Astrocyte of the spinal cord (primary cell): ENCODE results near the gene LGALS4.

Experiments
- DNase-seq: peaks from one replicate; pipeline ENCODE4 v3.0.0; 2011; ENCODE audit warnings: low read depth, low spot score
- H3K4me3 ChIP-seq: 2 replicates; pipeline ENCODE4 v1.5.1; 2011; ENCODE audit warnings: low read depth, mild to moderate bottlenecking, low read length, moderate library complexity
- in situ Hi-C: cut with HindIII; loops from 2 replicates; pipeline ENCODE4 v1.10.0; 2017; ENCODE audit warnings: low sequenced_read_pairs
- TF ChIP-seq, protein P1 (sequence below): IDR thresholded peaks from 2 replicates; pipeline ENCODE4 v1.5.1; 2012; ENCODE audit warnings: low read depth, mild to moderate bottlenecking, low read length, inconsistent platforms

Gene LGALS4

DNA sequence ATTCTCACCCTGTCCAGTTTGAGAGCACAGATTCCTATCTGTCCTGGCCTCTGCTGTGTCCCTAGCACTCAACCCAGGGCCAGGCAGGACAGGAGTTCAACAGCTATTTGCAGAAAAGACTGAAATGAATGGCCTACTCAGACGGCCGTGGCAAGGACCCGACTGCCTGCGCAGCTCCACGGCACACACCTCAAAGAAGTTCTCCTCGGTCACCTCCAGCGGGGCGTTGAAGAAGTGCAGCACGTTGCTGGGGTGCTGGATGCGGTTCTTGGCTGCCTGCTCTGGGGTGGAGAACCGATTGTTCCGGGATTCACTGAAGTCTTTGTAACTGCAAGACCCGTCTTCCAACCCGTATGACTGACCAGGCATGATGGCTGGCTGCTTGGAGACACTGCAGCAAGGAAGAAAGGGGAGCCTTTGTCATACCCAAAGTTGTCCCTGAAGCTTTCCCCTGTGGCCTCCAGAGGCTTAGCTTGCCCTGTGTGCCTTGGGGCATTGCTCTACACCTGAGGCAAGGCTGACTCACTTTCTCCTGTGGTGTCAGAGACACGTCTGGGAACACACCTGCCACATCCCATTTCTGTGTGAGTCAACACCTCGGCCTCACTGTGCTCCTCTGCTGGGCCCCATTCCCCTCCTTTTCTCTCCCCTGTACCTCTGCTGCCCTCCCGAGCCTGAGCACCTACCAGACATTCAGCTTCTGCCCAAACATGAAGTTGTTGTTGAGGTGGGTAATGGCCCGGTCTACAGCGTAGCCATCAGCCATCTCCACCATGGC is 25.7 kb upstream of the LGALS4 start:
- TF ChIP-seq, protein P1, sequence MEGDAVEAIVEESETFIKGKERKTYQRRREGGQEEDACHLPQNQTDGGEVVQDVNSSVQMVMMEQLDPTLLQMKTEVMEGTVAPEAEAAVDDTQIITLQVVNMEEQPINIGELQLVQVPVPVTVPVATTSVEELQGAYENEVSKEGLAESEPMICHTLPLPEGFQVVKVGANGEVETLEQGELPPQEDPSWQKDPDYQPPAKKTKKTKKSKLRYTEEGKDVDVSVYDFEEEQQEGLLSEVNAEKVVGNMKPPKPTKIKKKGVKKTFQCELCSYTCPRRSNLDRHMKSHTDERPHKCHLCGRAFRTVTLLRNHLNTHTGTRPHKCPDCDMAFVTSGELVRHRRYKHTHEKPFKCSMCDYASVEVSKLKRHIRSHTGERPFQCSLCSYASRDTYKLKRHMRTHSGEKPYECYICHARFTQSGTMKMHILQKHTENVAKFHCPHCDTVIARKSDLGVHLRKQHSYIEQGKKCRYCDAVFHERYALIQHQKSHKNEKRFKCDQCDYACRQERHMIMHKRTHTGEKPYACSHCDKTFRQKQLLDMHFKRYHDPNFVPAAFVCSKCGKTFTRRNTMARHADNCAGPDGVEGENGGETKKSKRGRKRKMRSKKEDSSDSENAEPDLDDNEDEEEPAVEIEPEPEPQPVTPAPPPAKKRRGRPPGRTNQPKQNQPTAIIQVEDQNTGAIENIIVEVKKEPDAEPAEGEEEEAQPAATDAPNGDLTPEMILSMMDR = no peak
- no peak for DNase-seq
- in situ Hi-C loops = no loop called here
- H3K4me3 ChIP-seq = no peak overlapping the region

- no peak for DNase-seq
- in situ Hi-C loops = no loop called here
- TF ChIP-seq, protein P1 = no peak
- H3K4me3 ChIP-seq = no peak overlapping the region
Measured at GRCh38 chr19:38837656-38838121, 24.9 kb upstream of the LGALS4 start.

DNA sequence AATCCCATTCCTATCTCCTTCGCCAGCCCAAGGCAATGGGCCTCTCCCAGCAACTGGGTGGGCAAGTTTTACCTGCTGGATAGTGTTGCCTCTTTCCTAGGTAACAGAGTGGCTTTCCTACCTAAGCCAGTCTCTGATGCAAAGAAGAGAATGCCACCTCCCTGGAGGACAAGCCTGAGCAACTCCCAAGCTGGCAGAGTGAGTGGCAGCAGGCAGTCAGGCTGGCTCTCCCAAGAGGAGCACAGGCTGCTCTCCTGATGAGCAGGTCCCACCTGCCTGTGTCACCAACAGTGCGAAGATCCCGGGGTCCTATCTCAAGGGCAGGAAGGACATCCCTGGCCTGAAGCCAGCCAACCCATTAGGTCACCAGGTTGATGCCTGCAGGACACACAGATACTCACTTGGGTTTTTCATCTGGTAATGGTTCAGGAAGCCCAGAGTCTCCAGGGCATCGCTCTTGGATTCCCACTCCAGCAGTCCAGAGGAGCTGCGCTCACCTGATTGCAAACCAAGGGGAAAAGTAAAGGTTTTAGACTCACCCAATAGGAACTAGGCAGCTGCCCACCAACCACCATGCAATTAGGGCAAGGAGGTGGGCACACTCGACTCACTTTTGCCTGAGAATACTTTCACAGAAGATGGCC is 24.4 kb upstream of the LGALS4 start:
- in situ Hi-C loops = no loop called here
- no peak for DNase-seq
- TF ChIP-seq, protein P1 = no peak
- H3K4me3 ChIP-seq = no peak overlapping the region

DNA sequence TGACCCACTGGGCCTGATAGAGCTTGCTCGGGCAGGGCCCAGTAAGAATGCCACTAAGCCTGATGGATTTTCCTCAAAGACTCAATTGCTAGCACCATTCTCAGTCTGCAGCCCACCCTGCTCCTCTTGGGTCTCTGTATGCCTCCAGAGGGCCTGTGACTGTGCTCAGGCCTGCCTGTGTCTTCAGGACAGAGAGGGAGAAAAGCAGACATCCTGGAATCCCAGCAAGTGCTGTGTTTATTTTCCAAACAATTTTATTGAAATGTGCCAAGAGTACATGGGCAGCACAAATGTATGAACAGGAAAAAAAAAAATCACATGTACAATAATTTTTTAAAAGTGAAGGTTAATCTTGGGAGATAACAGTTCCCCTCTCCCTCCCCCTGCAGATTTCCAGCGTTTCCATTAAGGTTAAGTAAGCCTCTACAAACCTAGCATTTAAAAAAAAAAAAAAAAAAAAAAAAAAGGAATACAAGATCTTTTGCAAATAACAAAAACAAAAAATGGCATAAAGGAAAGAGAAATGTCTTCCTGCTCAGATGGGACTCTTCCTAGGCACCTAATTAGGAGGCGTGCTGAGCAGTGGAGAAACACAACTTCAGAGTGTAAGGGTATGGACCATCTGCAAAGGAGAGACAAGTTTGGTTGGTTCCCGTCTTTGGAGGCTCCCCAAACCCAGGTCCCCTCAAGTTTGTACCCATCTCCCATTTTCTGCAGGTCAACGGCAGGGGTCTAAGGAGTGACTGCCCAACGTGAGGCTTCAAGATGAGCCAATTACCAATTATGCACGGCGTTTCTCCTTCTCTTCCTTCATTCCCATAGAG is 23.6 kb upstream of the LGALS4 start:
- TF ChIP-seq, protein P1 = no peak
- in situ Hi-C loops = no loop called here
- no peak overlapping the region for H3K4me3 ChIP-seq
- DNase-seq = no peak

DNA sequence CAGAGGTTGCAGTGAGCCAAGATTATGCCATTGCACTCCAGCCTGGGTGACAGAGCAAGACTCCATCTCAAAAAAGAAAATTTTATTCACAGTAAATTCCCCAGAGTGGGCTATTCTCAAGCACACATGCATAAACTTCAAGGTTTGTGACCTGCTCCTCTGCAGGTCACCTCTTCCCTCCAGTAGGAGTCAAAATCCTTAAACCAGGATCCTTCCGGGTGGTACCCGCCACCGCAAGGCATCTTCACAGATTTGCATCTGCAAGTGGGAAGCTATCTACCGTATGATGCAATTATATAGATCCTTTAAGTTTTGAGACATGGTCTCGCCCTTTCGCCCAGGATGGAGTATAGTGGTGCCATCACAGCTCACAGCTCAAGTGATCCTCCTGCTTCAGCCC is 21.8 kb upstream of the LGALS4 start:
- no peak overlapping the region for H3K4me3 ChIP-seq
- TF ChIP-seq, protein P1 = no peak
- no peak for DNase-seq
- in situ Hi-C loops = no loop called here

- TF ChIP-seq, protein P1 = no peak
- in situ Hi-C loops = no loop called here
- no peak overlapping the region for H3K4me3 ChIP-seq
- no peak for DNase-seq
Measured at GRCh38 chr19:38834104-38834490, 21.4 kb upstream of the LGALS4 start.
